Measurements from ENCODE around the gene TBC1D20.
"Not testable (repeated sequence)": the region's sequence is repeated elsewhere in the genome, so short reads cannot be mapped to it uniquely, and the experiment has no call there.

Gene TBC1D20, protein sequence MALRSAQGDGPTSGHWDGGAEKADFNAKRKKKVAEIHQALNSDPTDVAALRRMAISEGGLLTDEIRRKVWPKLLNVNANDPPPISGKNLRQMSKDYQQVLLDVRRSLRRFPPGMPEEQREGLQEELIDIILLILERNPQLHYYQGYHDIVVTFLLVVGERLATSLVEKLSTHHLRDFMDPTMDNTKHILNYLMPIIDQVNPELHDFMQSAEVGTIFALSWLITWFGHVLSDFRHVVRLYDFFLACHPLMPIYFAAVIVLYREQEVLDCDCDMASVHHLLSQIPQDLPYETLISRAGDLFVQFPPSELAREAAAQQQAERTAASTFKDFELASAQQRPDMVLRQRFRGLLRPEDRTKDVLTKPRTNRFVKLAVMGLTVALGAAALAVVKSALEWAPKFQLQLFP

DNA sequence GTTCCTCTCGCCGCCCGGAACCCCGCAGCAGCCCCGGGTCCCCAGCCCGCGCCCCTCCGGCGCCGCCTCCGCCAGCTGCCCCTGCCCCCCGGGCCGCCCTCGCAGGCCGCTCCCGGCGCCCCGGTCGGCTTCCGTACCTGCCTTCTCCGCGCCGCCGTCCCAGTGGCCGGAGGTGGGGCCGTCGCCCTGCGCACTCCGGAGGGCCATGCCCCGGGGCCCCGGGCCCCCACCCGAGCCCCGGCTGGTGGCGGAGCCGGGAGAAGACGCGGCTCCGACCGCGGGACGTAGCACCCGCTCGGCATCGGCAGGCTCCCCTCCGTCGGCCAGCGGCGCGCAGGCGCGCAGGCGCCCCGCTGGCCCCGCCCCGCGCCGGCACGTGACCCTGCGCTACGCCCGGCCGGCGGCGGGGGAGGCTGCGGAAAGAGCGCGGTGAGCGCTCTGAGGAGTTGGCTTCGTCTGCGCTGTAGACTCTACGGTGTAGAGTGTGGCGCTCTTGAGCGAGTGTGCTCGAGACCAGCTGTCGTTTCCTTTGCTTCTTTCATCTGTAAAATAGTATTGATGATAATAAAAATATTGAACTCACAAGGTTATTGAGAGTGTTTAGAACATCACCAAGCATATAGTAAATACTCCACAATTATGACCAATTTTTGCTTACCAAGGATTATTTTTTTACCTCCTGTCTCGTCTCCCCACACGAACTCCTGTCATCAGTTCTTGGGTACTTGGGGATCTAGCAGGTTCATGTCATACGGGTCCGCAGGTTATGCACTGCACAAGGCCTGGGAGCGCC is at the start of gene TBC1D20:
TSS of gene TBC1D20 (minus strand) at position 335 of the 793 bp plus-strand sequence. CDS start at position 207, 128 bp downstream.
- DNase-seq (ENCODE audit: low read depth in 2 of 2): peak; percentile 65 to 67

DNA sequence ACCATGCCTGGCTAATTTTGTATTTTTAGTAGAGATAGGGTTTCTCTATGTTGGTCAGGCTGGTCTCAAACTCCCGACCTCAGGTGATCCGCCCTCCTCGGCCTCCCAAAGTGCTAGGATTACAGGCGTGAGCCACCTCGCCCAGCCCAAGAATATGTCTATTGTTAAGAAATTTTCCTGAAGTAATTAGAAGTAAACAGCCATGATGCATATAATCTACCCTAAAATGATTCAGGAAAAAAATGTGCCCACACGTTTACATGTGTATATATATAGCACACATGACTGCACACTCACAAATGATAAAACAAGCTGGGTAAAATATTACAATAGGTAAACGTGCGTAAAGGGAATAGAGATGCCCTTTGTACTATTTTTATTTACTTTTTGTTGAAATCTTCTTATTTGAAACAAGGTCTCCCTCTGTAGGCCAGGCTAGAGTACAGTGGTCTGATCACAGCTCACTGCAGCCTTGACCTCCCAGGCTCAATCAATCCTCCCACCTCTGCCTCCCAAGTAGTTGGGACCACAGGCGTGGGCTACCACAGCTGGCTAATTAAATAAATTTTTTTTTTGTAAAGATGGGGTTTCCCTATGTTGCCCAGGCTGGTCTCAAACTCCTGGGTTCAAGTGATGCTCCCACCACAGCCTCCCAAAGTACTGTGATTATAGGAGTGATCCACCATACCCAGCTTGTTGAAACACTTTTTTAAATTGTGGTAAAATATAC is 48.2 kb upstream of the TBC1D20 start:
- DNase-seq (ENCODE audit: low read depth in 2 of 2): not testable (repeated sequence)

DNA sequence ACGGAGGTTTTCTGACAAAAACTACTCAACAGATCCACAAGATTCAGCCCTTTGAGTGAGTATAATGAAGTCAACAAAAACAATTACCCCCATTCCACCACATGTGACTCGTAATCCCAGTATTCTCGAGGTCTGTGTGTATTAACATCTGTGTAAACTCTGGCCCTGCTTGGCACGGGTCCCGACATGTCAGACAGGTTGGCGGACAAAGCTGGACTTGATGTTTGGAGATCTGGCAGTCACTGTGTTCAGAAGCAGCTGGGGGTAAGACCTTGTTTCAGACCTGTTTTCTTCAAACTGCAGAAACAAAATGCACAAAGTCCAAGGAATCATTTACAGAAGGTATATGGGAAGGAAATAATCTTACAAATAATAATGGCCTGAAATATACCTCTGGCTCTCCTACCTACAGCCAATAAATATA is 46.0 kb upstream of the TBC1D20 start:
- DNase-seq (ENCODE audit: low read depth in 2 of 2): not testable (repeated sequence)

DNA sequence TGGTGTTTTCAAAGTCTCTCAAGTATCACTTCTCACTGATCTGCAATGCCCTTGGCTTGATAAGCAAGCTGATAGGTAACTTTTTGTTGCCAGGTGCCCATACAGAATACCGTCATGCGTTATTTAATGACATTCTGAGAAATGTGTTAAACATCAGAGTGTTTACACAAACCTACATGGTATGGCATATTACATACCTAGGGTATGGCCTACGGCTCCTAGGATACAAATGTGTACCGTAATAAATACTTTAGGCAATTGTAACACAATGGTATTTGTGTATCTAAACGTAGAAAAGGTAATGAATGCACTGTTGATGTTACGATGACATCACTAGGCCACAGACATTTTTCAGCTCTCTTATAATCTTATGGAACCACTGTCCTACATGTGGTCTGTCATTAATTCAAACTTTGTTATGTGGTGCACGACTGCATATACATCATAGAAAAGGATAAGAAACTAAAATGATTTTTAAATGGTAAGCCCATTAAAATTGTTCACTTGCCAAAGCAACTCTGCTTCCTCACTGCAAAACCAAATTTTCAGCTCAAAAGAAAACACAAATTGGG is 45.5 kb upstream of the TBC1D20 start:
- DNase-seq (ENCODE audit: low read depth in 2 of 2): no peak

DNA sequence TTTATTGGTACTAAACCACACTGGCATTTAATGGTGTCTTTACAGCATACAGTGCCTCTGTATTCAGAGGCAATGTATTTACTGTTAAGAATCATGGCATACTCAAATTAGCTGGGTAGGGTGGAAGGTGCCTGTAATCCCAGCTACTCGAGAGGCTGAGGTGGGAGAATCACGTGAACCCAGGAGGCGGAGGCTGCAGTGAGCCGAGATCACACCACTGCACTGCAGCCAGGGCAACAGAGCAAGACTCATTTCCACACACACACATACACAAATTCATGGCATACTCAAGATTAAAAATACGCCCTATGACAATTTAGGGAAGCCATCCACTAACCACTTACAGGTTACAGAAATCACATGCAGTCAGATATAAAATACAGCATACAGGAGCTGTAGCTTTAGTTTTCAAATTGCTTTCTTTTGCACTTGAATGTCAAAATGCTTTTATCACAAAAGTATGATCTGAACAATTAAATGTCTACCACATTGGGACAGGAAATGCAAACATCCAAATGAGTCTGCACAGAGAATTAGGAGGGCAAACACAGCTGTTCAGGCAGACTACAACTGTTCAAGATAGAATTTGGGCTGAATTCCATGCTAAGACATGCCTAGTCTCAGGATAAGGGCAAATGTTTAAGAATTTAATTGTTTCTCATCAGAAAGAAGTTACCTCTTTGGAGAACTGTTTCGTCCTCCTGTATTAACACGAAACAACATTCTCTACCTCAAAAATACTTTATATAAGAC is 44.8 kb upstream of the TBC1D20 start:
- no peak for DNase-seq (ENCODE audit: low read depth in 2 of 2)

DNA sequence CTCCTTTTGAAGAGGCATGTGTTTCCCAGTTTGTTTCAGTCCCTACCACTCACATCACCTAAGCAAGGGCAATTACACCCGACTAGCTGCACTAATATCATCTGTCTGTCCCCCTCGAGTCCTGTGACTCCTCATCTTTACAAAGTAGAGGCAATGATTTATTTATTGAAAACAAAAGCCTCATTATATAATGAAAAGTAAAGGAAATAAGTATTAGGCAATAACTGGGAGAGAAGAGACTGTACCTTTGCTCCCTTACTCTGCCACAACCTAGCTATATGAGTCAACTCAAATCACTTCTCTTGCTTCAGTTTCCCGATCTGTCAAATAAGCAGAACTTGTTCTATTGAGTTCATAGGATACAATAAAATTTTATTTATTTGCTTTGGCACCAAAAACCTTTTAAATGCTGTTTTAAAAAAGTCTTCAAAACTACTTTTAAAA is 42.3 kb upstream of the TBC1D20 start:
- no peak for DNase-seq (ENCODE audit: low read depth in 2 of 2)

DNA sequence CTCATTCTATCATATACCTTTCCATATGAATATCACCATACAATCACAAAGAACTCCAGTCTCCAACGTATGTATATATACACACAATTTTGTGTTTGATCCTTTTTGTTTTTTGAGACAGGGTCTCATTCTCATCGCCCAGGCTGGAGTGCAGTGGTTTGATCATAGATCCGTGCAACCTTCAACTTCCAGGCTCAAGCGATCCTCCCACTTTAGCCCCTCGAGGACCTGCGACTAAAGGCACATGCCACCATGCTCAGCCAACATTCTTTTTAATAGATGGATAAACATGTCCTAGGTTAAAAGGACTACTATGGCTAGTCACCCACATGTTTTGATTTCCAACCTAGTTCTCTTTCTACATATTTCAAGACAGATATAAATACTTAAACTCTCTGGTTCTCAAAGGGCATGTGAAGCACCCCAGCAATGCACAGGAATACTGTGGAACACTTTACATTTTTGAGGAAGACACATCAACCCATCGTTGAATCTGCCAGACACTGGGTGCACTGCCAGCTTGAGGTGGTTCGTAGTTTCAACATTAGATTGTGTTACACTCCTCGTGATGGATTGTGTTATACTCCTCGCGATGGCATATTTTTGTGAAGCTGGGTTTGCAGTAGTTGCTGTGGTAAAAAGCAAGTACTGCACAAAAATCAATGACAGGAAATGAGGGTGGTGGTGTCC is 40.9 kb upstream of the TBC1D20 start:
- no peak for DNase-seq (ENCODE audit: low read depth in 2 of 2)

DNA sequence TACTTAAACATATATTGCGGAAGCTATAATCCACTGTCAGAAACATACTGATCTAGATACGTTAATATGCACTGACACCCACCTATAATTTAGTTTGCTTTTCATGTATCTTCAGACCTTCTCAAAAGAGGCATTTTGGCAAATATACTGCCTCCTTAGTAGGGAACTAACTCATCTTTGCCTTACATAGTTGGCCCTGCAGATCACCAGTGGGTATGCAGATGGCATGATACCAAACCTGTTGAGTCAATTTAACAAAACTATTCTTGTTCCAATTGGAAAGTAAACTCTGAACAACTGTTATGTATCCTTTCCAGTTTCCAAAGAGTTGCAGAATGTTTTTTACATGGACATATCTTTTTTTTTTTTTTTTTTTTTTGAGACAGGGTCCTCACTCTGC is 35.6 kb upstream of the TBC1D20 start:
- no peak for DNase-seq (ENCODE audit: low read depth in 2 of 2)

DNA sequence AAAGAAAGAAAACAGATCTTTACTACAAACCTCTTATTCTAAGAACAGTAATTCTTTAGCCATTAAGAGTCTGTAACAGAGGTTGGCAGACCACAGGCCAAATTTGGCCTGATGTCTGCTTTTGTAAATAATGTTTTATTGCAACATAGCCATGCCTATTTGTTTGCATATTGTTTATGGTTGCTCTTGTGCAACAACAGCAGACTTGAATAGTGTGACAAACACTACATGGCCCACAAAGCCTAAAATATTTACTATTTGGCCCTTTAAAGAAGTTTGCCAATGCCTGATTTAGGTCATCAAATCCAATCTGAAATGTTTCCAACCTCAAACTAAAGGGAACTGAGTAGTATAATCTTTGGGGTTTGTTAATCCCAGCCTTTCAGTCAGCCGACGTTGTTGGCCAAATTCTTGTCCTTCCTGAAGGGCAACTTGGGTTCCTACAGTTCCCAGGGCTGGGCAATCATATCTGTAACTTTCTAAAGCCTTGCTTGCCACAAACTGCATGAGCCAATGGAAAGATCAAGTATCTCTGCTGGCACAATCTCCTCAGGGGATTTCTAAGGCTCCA is 33.9 kb upstream of the TBC1D20 start:
- no peak for DNase-seq (ENCODE audit: low read depth in 2 of 2)

DNA sequence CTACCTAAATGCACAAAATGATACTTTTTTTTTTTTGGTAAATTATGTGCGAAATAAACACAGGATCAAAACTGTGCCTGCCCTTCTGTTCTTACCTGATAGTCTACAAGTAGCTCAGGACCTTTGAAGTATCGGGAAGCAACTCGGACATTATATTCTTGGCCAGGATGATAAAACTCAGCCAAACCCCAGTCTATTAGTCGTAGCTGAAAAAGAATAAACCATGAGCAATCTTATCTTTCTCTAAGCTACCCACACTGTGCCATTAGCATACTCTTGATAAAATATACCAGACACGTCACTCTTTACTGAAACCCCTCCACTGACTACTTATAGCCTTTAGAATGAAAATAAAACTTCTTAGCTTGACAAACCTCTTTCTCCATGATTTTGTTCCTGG is 29.8 kb upstream of the TBC1D20 start:
- DNase-seq (ENCODE audit: low read depth in 2 of 2): no peak

DNA sequence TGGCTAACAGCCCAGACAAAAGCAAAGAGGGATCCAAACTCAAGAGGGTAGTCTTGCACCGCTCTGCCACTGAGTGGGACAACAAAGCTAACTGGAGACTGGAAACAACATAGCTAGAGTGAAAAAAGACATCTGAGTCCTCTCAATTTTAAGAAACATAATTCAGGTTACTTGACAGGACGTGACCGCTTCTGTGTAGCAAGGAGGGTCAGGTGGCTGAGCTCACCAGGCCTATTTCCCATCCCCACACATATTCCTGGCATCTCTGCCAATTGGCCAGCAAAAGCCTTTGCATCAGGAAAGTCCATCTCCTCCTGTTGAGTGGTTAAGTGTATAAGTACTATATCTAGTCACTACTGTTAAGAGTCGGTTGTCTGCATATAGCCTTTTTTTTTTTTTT is 25.3 kb upstream of the TBC1D20 start:
- DNase-seq (ENCODE audit: low read depth in 2 of 2): no peak

DNA sequence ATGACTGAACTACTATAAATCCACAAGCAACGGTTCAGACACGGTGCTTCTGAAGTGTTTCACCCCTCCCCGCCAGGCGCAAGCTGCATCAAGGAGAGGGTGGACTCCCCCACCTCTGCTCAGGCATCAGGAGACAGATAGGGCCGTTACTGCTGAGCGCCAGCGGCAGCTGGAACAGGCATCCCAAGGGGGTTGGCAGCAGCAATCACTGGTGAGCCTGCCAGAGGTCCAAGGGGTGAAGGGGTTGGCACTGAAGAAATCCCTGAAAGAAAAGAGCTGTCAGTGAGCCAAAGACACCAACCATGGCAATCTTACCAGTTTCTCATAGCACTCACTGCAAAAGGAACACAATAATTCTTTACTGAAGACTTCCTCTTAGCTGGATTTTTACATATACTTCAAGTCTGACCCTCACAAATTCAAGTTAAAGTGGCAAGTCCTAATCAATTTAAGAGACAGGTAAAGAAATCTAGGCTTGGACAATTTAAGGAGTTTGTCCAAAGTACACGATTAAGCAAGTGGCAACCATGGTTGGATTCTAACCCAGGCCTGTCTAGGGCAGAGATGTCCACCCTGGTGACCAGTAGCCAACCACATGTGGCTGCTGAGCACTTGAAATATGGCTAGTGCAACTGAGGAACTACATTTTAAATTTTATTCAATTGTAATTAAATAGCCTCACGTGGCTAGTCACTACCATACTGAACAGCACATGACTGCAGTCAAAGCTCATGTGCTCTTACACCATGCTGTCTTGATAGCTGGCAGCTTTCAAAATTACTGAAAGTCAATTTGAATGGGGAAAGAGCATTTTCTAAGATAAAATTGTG is 21.7 kb upstream of the TBC1D20 start:
- DNase-seq (ENCODE audit: low read depth in 2 of 2): no peak

DNA sequence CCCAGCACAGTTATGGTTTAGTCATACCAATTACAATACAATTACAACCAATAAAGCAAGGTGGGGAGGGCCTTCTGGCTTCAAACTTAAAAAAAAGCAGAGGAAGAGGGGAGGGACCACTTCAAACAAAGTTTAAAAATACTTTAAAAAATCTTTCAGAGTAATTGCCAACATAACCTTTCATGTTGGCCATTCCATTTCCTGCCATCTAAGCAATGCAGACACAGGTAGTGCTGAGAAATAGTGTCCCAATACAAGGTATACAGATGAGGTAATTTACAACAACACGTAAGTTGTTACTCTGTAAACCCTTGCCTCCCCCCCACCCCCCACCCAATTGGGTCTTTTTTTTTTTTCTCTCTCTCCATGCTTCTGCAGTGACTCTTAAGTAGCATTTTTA is 18.8 kb upstream of the TBC1D20 start:
- DNase-seq (ENCODE audit: low read depth in 2 of 2): no peak

DNA sequence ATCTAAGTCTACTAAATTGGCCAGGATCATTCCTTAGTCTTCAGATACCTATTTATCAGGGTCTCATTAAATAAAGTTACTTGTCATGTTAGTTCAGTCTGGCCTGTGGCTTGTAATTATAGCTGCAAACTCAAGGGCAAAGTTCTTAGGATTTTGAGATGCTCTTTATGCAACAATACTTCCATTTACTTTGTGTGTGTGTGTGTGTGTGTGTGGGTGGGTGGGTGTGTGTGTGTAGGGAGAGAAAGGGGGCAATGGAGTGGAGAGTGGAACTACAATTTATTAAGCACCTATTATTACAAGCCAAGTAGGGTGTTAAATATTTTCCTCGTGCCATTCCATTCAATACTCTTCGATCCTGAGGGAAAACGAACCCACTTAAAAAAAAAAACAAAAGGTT is 17.7 kb upstream of the TBC1D20 start:
- DNase-seq (ENCODE audit: low read depth in 2 of 2): no peak

DNA sequence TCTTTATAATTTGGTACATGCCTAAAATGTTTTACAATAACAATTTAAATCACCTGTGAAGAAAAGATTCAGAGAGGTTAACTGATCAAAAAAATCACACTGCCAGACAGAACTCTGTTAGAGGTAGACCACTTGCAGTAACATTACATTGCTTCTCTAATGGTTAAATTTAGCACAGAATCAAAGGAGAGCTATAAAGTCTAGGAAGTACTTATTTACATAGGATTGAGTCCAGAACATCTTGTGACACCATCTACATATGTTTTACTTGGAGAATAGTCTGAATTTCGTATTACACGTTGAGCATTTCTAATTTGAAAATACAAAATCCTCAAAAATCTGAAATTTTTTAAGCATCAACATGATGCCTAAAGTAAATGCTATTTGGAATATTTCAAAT is 17.2 kb upstream of the TBC1D20 start:
- no peak for DNase-seq (ENCODE audit: low read depth in 2 of 2)

DNA sequence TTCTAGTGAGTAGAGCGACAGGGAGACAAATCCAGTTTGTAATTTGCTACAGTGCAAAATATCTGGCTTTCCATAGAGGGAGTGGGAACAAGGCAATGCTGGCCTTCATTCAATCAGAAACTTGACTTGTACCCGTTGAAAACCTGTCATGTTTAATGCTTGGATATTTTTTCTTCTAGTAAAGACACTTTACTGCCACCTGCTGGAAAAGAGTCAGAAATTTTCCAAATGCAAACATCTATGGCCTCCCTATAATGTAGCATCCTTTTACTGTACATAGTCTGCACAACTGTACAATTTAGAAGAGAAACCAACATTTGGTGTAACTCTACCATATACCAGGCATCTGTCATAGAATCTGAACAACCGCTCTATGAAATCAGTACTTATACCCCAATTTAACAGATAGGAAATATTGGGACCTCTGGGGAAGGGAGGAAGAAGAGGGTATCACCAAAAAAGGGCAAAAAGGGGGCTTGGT is 16.7 kb upstream of the TBC1D20 start:
- DNase-seq (ENCODE audit: low read depth in 2 of 2): peak; percentile 38 to 45

DNA sequence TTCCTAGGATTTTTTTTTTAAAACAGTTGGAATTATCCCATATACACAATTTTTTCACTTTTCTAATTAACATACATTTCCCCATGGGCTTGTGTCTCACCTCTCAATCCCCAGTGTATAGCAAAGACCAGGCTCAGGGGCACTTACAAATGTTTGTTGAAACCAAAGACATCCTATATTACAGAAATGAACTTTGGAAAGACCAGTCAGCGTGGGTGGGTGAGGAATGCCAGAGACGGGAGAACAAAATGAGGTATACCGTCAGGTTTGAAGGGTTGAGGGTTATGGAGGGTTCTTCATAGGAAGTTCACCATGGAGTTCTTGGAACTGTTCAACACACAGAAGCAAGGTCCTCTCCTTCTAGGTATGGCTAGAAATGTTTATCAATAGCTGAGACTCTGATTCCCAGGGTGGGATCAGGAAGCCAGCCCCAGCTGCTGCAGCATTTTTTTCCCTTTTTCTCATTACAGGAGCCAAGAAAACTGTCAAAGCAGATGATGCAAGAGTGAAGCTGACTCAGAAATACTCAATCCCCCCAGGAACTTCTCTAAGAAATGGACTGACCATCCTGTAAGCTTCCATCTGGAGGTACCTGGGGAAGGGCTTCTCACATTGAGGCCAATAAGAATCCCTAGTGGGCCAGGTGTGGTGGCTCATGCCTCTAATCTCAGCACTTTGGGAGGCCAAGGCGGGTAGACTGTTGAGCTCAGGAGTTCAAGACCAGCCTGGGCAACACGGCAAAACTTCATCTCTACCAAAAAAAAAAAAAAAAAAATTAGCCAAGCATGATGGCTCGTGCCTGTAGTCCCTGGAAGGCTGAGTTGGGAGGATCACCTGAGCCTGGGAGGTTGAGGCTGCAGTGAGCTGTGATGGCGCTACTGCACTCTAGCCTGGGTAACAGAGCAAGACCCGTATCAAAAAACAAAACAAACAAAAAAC is 15.9 kb upstream of the TBC1D20 start:
- peak; percentile 71 to 78 for DNase-seq (ENCODE audit: low read depth in 2 of 2)
